Measurements from ENCODE around the gene SLC5A9. TPM values are rescaled to one million over a fixed set of nuclear protein-coding genes. Genes with fewer than 3 reads are reported as not detected.
A peak's percentile ranks its signal among the peaks of the same experiment; 100 is the strongest.

SLC5A9 gene
- total and polyA plus RNA-seq, 2 of the 4 experiments (the other 2 are of a cell fraction), result not detected

- no peak overlapping the region for H3K27ac ChIP-seq (ENCODE audit: insufficient read depth, low read length)
- no peak overlapping the region for H3K14ac ChIP-seq (replicated peaks; ENCODE audit: low read depth, low read length)
- BruUV-seq (replicated peaks), result no TSS peak
- no peaks in the 10 kb centered on the region; the same call in 1 of the 2 replicates for H3K9me3 ChIP-seq (ENCODE audit: control insufficient read depth, insufficient read depth, low read length)
- CTCF ChIA-PET, result no interaction called here
- in situ Hi-C loops (cut with MboI; ENCODE audit: low sequenced_read_pairs), result no loop called here
- H2AFZ ChIP-seq (replicated peaks; ENCODE audit: low read length, poor library complexity), result no peak overlapping the region
- H2AK5ac ChIP-seq (ENCODE audit: low read depth, low read length), result no peak overlapping the region
- no peak overlapping the region for H3K4me2 ChIP-seq (ENCODE audit: low read depth, low read length)
- no peaks in the 10 kb centered on the region for H3K4me1 ChIP-seq (ENCODE audit: control insufficient read depth, insufficient read depth, low read length)
- POLR2A ChIA-PET (ENCODE audit: unreplicated experiment), result no interaction called here
- H4K5ac ChIP-seq (ENCODE audit: low read depth, low read length), result no peak overlapping the region
- no peaks in the 10 kb centered on the region for H3K79me1 ChIP-seq (ENCODE audit: low read depth in 1 of 2, low read length in 2 of 2)
- no peak overlapping the region for H3K4me3 ChIP-seq (ENCODE audit: insufficient read depth, low read depth, low read length)
- intact Hi-C loops (cut with micrococcal nuclease), result no loop called here
- peak overlapping the region; percentile 26 for H2BK5ac ChIP-seq (ENCODE audit: low read depth, low read length, poor library complexity, severe bottlenecking)
- dilution Hi-C loops (cut with HindIII; ENCODE audit: low sequenced_read_pairs, unreplicated experiment), result no loop called here
- H2BK20ac ChIP-seq (ENCODE audit: low read depth, low read length), result no peak overlapping the region
- H3K27me3 ChIP-seq (ENCODE audit: control insufficient read depth, insufficient read depth, low read length), result no peaks in the 10 kb centered on the region; the same call in 1 of the 2 replicates
- ATAC-seq (ENCODE audit: low read depth), result no peak
- no peak for DNase-seq
- no peak overlapping the region for H3K23ac ChIP-seq (ENCODE audit: low read depth, low read length)
- no peaks in the 10 kb centered on the region for H4K20me1 ChIP-seq (ENCODE audit: insufficient read depth, low read length)
- no peak overlapping the region for H3K4ac ChIP-seq (ENCODE audit: low read depth, low read length)
- no peak for TF ChIP-seq ELK1 (IDR thresholded peaks at IDR 0.05; ENCODE audit: borderline replicate concordance, low read depth, low read length)
- no peak for TF ChIP-seq NFE2L2 (IDR thresholded peaks at IDR 0.05; ENCODE audit: low read depth, low read length)
- TF ChIP-seq SMC3 (IDR thresholded peaks at IDR 0.05; ENCODE audit: low read depth, low read length), result no peak
- TF ChIP-seq FOS (IDR thresholded peaks at IDR 0.05; ENCODE audit: low read depth, low read length), result no peak
- no peak for TF ChIP-seq MAZ (IDR thresholded peaks at IDR 0.05; ENCODE audit: borderline replicate concordance, low read depth, low read length)
- no peak for TF ChIP-seq RAD21 (IDR thresholded peaks at IDR 0.05; ENCODE audit: low read length)
- TF ChIP-seq CEBPB (IDR thresholded peaks at IDR 0.05; ENCODE audit: low read depth, low read length), result no peak
- TF ChIP-seq CTCF (conservative IDR thresholded peaks at IDR 0.05; ENCODE audit: low read depth, low read length), result no peak
- TF ChIP-seq RFX5 (IDR thresholded peaks at IDR 0.05; ENCODE audit: low read depth, low read length), result no peak
- TF ChIP-seq POLR2A (IDR thresholded peaks at IDR 0.05; ENCODE audit: low read depth, low read length), result no peak
- no peak for TF ChIP-seq RCOR1 (IDR thresholded peaks at IDR 0.05; ENCODE audit: insufficient replicate concordance, low read length)
- H3K9me1 ChIP-seq (ENCODE audit: insufficient read depth, low read length), result no peaks in the 10 kb centered on the region
- H3K18ac ChIP-seq (ENCODE audit: low read depth, low read length), result no peak overlapping the region
- H3K56ac ChIP-seq (ENCODE audit: extremely low read depth, insufficient read depth, low read length), result no peak overlapping the region
- H2BK15ac ChIP-seq (ENCODE audit: low read depth, low read length), result no peak overlapping the region
- 62% methylated on average over 4 of the region's 10 CpGs; no CpG with 5 or more reads in 1 of the 2 experiments for WGBS, 2 experiments (ENCODE audit: extremely low coverage in 2 of 2, insufficient read length in 1 of 2)
- H3K9ac ChIP-seq (ENCODE audit: low read depth, low read length), result no peak overlapping the region
- H4K8ac ChIP-seq (ENCODE audit: low read depth in 2 of 2, low read length in 2 of 2), result no peak overlapping the region
- H4K91ac ChIP-seq (ENCODE audit: insufficient read depth, low read depth, low read length), result no peak overlapping the region
- no peak overlapping the region for H2BK120ac ChIP-seq (ENCODE audit: low read depth, low read length)
- H2AK9ac ChIP-seq (replicated peaks; ENCODE audit: low read depth, low read length, poor library complexity), result no peak overlapping the region
- H3K36me3 ChIP-seq (ENCODE audit: control insufficient read depth, insufficient read depth, low read length), result no peaks in the 10 kb centered on the region
Observed at GRCh38 chr1:48227165-48228013, 4.9 kb downstream of the SLC5A9 start.
